ENCODE results near the gene ACTRT1. TPM values are rescaled to one million over a fixed set of nuclear protein-coding genes. Genes with fewer than 3 reads are reported as not detected.

The ACTRT1 gene
- polyA plus RNA-seq (ENCODE audit: insufficient read length) = not detected

- DNase-seq = no peak
Measured at GRCh38 chrX:128052303-128052702, at the start of gene ACTRT1. Gene ACTRT1, minus strand, starts transcription at chrX:128052403. Its CDS starts 197 bp downstream, at chrX:128052206.

- no peak for DNase-seq
Measured at GRCh38 chrX:128078545-128078944, 26.3 kb upstream of the ACTRT1 start.

- DNase-seq = no peak
Measured at GRCh38 chrX:128057421-128057820, 5.2 kb upstream of the ACTRT1 start.

GRCh38 chrX:128051526-128051925, 677 bp downstream of the ACTRT1 start:
- no peak for DNase-seq

GRCh38 chrX:128035318-128035717, 16.9 kb downstream of the ACTRT1 start:
- no peak for DNase-seq

GRCh38 chrX:128021566-128021965, 30.6 kb downstream of the ACTRT1 start:
- no peak for DNase-seq

- DNase-seq = no peak
Measured at GRCh38 chrX:128020701-128021100, 31.5 kb downstream of the ACTRT1 start.

GRCh38 chrX:128019218-128019617, 33.0 kb downstream of the ACTRT1 start:
- DNase-seq = no peak

- DNase-seq = no peak
Measured at GRCh38 chrX:128012015-128012414, 40.2 kb downstream of the ACTRT1 start.

GRCh38 chrX:128007882-128008281, 44.3 kb downstream of the ACTRT1 start:
- DNase-seq = no peak
